Epithelial cell of proximal tubule (primary cell): ENCODE data around the gene ZNF722. TPM values are rescaled to one million over a fixed set of nuclear protein-coding genes. Genes with fewer than 3 reads are reported as not detected.

ENCODE experiments used
- DNase-seq: peaks from one replicate; pipeline ENCODE4 v3.0.0-alpha.2; 2011; ENCODE audit warnings: low read depth
- H3K4me3 ChIP-seq: 2 replicates; pipeline ENCODE4 v1.5.1; 2011; ENCODE audit warnings: low read depth, mild to moderate bottlenecking, low read length
- total RNA-seq: library from RNA; depleted of rRNA; stranded (reverse); fragments of >200 nt; gene quantifications from 2 replicates; pipeline ENCODE4 v1.2.3, GENCODE V29; 2015
- TF ChIP-seq, protein P1 (sequence below): conservative IDR thresholded peaks from 2 replicates; pipeline ENCODE4 v1.5.1; 2012; ENCODE audit warnings: low read depth, mild to moderate bottlenecking, low read length

The ZNF722 gene
- total RNA-seq, 1 donor from 2014 or later, result not detected

- TF ChIP-seq, protein P1, sequence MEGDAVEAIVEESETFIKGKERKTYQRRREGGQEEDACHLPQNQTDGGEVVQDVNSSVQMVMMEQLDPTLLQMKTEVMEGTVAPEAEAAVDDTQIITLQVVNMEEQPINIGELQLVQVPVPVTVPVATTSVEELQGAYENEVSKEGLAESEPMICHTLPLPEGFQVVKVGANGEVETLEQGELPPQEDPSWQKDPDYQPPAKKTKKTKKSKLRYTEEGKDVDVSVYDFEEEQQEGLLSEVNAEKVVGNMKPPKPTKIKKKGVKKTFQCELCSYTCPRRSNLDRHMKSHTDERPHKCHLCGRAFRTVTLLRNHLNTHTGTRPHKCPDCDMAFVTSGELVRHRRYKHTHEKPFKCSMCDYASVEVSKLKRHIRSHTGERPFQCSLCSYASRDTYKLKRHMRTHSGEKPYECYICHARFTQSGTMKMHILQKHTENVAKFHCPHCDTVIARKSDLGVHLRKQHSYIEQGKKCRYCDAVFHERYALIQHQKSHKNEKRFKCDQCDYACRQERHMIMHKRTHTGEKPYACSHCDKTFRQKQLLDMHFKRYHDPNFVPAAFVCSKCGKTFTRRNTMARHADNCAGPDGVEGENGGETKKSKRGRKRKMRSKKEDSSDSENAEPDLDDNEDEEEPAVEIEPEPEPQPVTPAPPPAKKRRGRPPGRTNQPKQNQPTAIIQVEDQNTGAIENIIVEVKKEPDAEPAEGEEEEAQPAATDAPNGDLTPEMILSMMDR, result no peak
- no peak for DNase-seq
- no peak overlapping the region for H3K4me3 ChIP-seq
These were observed 47.4 kb downstream of the ZNF722 start for GRCh38 chr7:64046041-64046389.

Other genes with a start within 250 kb of the ZNF722 start
- gene ZNF727, start 46.6 kb downstream of the ZNF722 start, total RNA-seq, result not detected in 2 replicates
- gene ZNF735, start 208.4 kb downstream of the ZNF722 start, total RNA-seq, result not detected in 2 replicates
- gene ZNF679, start 229.6 kb downstream of the ZNF722 start, total RNA-seq, result not detected in 2 replicates